K562 (cell line): Measurements from ENCODE around the gene STUM. TPM values are rescaled to one million over a fixed set of nuclear protein-coding genes. Genes with fewer than 3 reads are reported as not detected.
A peak's percentile ranks its signal among the peaks of the same experiment; 100 is the strongest.

ENCODE experiments used
- ARID2 ChIP-seq: fragments of 450-650 bp; IDR thresholded peaks from 2 replicates; pipeline ENCODE4 v1.6.1; 2017; ENCODE audit warnings: antibody characterized with exemption, mild to moderate bottlenecking
- CHD2 ChIP-seq: IDR thresholded peaks from 2 replicates; pipeline ENCODE4 v1.6.1; 2011; ENCODE audit warnings: low read depth, low read length
- FOXJ3 ChIP-seq: sonication (generic); formaldehyde crosslinking; IDR thresholded peaks from 2 replicates; pipeline ENCODE4 v1.4.0; 2020; ENCODE audit warnings: mild to moderate bottlenecking, missing genetic modification reagents
- JUND ChIP-seq, 2 experiments: IDR thresholded peaks; 2 replicates in 1 of 2; 3 replicates in 1 of 2; pipeline ENCODE4 v1.6.1; 2011; ENCODE audit warnings: borderline replicate concordance in 2 of 2, low read depth in 2 of 2, low read length in 2 of 2, improper control_type of control experiment in 1 of 2, missing biosample characterization in 1 of 2, missing genetic modification characterization in 1 of 2, missing genetic modification reagents in 1 of 2
- NBN ChIP-seq: fragments of 450-650 bp; IDR thresholded peaks from 2 replicates; pipeline ENCODE4 v1.6.1; 2016; ENCODE audit warnings: low read depth, mild to moderate bottlenecking
- NR2C1 ChIP-seq, 2 experiments: fragments of 450-650 bp; IDR thresholded peaks; 2 replicates each; pipeline ENCODE4 v1.6.1; 2017; ENCODE audit warnings: mild to moderate bottlenecking in 2 of 2, antibody characterized with exemption in 1 of 2, inconsistent platforms in 1 of 2, missing compliant biosample characterization in 1 of 2, missing genetic modification characterization in 1 of 2
- PML ChIP-seq: IDR thresholded peaks from 2 replicates; pipeline ENCODE4 v1.6.1; 2012; ENCODE audit warnings: low read length, inconsistent platforms
- POLR2AphosphoS2 ChIP-seq: IDR thresholded peaks from 2 replicates; pipeline ENCODE4 v1.6.1; 2012; ENCODE audit warnings: low read length, improper control_type of control experiment
- POLR3G ChIP-seq: IDR thresholded peaks from 2 replicates; pipeline ENCODE4 v1.6.1; 2011; ENCODE audit not compliant: insufficient read length, insufficient replicate concordance; ENCODE audit errors: extremely low read depth
- SAP30 ChIP-seq: fragments of 200-600 bp; sonication (generic); IDR thresholded peaks from 2 replicates; pipeline ENCODE4 v1.6.1; 2012; ENCODE audit warnings: borderline replicate concordance, low read depth, mild to moderate bottlenecking, moderate library complexity, low read length, control low read depth, inconsistent platforms; ENCODE audit not compliant: insufficient read depth, poor library complexity, severe bottlenecking
- TRIM24 ChIP-seq, 2 experiments: fragments of 450-650 bp; IDR thresholded peaks; 2 replicates each; pipeline ENCODE4 v1.6.1; 2016
- ZFX ChIP-seq: sonication (generic); formaldehyde crosslinking; IDR thresholded peaks from 2 replicates; pipeline ENCODE4 v1.8.0; 2022; ENCODE audit warnings: mild to moderate bottlenecking, missing genetic modification reagents, moderate library complexity
- ZNF57 ChIP-seq: fragments of 450-650 bp; formaldehyde crosslinking; IDR thresholded peaks from 2 replicates; pipeline ENCODE4 v1.4.0; 2020; ENCODE audit warnings: mild to moderate bottlenecking, moderate library complexity
- polyA plus RNA-seq, 8 experiments: library from polyadenylated mRNA; depleted of rRNA in 4 of 8; stranded (reverse) in 5 of 8; unstranded in 3 of 8; fragments of >200 nt; fragmentation: Nextera tagmentation in 2 of 8; fragmentation: Illumina TruSeq in 1 of 8; extraction: Ambion mirVana in 2 of 8; extraction: Trizol in 1 of 8; gene quantifications; 2 replicates each; pipeline versions ENCODE4 v1.2.1 to v1.2.3, GENCODE V29; 2011 to 2014; ENCODE audit warnings: inconsistent platforms in 1 of 8, missing spikeins in 1 of 8
- total RNA-seq, 7 experiments: library from RNA; depleted of rRNA in 6 of 7; stranded (reverse); fragments of >200 nt in 6 of 7; fragmentation: Illumina TruSeq in 2 of 7; extraction: Trizol in 2 of 7; gene quantifications; 2 replicates each; pipeline versions ENCODE4 v1.2.1 to v1.2.3, GENCODE V29; 2011 to 2021; ENCODE audit warnings: low replicate concordance in 1 of 7
- TF ChIP-seq, protein P1 (sequence below), 2 experiments: fragments of 150-350 bp in 1 of 2; IDR thresholded peaks; 2 replicates each; pipeline ENCODE4 v1.6.1; 2012 to 2016; ENCODE audit warnings: low read depth in 2 of 2, low read length in 2 of 2, mild to moderate bottlenecking in 1 of 2, moderate library complexity in 1 of 2
- TF ChIP-seq, protein P2 (sequence below): sonication (generic); formaldehyde crosslinking; IDR thresholded peaks from 2 replicates; pipeline ENCODE4 v1.8.0; 2022; ENCODE audit warnings: missing genetic modification reagents, mild to moderate bottlenecking, moderate library complexity, borderline replicate concordance
- TF ChIP-seq, protein P3 (sequence below): sonication (generic); formaldehyde crosslinking; IDR thresholded peaks from 2 replicates; pipeline ENCODE4 v1.8.0; 2022; ENCODE audit warnings: mild to moderate bottlenecking, missing genetic modification reagents

The STUM gene
- total and polyA plus RNA-seq, 9 of the 15 experiments (the other 6 are each of a cell fraction or from before 2014, with no cell fraction given) = not detected

DNA sequence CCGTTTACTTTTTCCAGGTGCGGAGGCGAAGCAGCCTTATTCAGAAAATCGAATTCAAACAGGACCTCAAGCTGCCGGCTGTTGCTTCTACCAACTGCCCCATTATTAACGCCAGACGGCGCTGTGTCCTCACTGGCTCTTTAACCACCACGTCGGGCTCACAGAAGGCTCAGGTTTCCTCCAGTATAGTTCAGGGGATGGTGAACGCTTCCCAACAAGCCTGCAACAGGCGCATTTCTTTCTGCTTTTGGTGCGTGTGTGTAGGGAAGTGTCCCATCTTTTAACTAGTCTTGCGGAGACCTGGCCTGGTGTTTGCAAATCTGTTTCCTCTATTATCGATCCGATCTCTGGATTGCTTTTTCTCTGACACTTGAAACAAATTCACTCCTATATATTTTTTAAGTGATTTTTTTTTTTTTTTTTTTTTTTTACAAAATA lies 791 bp upstream of the STUM start (continued):
- TF ChIP-seq, protein P1, sequence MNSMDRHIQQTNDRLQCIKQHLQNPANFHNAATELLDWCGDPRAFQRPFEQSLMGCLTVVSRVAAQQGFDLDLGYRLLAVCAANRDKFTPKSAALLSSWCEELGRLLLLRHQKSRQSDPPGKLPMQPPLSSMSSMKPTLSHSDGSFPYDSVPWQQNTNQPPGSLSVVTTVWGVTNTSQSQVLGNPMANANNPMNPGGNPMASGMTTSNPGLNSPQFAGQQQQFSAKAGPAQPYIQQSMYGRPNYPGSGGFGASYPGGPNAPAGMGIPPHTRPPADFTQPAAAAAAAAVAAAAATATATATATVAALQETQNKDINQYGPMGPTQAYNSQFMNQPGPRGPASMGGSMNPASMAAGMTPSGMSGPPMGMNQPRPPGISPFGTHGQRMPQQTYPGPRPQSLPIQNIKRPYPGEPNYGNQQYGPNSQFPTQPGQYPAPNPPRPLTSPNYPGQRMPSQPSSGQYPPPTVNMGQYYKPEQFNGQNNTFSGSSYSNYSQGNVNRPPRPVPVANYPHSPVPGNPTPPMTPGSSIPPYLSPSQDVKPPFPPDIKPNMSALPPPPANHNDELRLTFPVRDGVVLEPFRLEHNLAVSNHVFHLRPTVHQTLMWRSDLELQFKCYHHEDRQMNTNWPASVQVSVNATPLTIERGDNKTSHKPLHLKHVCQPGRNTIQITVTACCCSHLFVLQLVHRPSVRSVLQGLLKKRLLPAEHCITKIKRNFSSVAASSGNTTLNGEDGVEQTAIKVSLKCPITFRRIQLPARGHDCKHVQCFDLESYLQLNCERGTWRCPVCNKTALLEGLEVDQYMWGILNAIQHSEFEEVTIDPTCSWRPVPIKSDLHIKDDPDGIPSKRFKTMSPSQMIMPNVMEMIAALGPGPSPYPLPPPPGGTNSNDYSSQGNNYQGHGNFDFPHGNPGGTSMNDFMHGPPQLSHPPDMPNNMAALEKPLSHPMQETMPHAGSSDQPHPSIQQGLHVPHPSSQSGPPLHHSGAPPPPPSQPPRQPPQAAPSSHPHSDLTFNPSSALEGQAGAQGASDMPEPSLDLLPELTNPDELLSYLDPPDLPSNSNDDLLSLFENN (IDR thresholded peaks at IDR 0.05; ENCODE audit: low read depth in 2 of 2, low read length in 2 of 2) = no peak
- TF ChIP-seq ZFX (CRISPR knock-in tag) = no peak
- no peak for TF ChIP-seq FOXJ3 (CRISPR knock-in tag)
- no peak for TF ChIP-seq POLR2AphosphoS2
- TF ChIP-seq CHD2 = no peak
- no peak for TF ChIP-seq NBN
- no peak for TF ChIP-seq ZNF57 (CRISPR knock-in tag)
- TF ChIP-seq NR2C1 (IDR thresholded peaks at IDR 0.05) = no peak
- TF ChIP-seq NR2C1 (tag; IDR thresholded peaks at IDR 0.05) = no peak
- TF ChIP-seq, protein P2, sequence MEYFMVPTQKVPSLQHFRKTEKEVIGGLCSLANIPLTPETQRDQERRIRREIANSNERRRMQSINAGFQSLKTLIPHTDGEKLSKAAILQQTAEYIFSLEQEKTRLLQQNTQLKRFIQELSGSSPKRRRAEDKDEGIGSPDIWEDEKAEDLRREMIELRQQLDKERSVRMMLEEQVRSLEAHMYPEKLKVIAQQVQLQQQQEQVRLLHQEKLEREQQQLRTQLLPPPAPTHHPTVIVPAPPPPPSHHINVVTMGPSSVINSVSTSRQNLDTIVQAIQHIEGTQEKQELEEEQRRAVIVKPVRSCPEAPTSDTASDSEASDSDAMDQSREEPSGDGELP = peak; percentile 25; the same call in 1 of the 2 replicates
- no peak for TF ChIP-seq TRIM24 (IDR thresholded peaks at IDR 0.05)
- TF ChIP-seq SAP30 = no peak
- TF ChIP-seq, protein P3, sequence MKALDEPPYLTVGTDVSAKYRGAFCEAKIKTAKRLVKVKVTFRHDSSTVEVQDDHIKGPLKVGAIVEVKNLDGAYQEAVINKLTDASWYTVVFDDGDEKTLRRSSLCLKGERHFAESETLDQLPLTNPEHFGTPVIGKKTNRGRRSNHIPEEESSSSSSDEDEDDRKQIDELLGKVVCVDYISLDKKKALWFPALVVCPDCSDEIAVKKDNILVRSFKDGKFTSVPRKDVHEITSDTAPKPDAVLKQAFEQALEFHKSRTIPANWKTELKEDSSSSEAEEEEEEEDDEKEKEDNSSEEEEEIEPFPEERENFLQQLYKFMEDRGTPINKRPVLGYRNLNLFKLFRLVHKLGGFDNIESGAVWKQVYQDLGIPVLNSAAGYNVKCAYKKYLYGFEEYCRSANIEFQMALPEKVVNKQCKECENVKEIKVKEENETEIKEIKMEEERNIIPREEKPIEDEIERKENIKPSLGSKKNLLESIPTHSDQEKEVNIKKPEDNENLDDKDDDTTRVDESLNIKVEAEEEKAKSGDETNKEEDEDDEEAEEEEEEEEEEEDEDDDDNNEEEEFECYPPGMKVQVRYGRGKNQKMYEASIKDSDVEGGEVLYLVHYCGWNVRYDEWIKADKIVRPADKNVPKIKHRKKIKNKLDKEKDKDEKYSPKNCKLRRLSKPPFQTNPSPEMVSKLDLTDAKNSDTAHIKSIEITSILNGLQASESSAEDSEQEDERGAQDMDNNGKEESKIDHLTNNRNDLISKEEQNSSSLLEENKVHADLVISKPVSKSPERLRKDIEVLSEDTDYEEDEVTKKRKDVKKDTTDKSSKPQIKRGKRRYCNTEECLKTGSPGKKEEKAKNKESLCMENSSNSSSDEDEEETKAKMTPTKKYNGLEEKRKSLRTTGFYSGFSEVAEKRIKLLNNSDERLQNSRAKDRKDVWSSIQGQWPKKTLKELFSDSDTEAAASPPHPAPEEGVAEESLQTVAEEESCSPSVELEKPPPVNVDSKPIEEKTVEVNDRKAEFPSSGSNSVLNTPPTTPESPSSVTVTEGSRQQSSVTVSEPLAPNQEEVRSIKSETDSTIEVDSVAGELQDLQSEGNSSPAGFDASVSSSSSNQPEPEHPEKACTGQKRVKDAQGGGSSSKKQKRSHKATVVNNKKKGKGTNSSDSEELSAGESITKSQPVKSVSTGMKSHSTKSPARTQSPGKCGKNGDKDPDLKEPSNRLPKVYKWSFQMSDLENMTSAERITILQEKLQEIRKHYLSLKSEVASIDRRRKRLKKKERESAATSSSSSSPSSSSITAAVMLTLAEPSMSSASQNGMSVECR = peak; percentile 62
- peak; percentile 55; the same call in 1 of the 2 replicates for TF ChIP-seq JUND (IDR thresholded peaks at IDR 0.05; ENCODE audit: borderline replicate concordance, low read depth, low read length)
- TF ChIP-seq JUND (tag; IDR thresholded peaks at IDR 0.05; ENCODE audit: borderline replicate concordance, low read depth, low read length) = no peak; the same call in 2 of the 3 replicates
- TF ChIP-seq ARID2 = no peak; the same call in 1 of the 2 replicates
- no peak for TF ChIP-seq POLR3G
- TF ChIP-seq PML = no peak
